ENCODE results near the gene ARHGAP6. TPM values are rescaled to one million over a fixed set of nuclear protein-coding genes. Genes with fewer than 3 reads are reported as not detected.

The ARHGAP6 gene
- total and polyA plus RNA-seq, 9 donors: 14.1 to 32.9 (median 20.3) TPM

DNA sequence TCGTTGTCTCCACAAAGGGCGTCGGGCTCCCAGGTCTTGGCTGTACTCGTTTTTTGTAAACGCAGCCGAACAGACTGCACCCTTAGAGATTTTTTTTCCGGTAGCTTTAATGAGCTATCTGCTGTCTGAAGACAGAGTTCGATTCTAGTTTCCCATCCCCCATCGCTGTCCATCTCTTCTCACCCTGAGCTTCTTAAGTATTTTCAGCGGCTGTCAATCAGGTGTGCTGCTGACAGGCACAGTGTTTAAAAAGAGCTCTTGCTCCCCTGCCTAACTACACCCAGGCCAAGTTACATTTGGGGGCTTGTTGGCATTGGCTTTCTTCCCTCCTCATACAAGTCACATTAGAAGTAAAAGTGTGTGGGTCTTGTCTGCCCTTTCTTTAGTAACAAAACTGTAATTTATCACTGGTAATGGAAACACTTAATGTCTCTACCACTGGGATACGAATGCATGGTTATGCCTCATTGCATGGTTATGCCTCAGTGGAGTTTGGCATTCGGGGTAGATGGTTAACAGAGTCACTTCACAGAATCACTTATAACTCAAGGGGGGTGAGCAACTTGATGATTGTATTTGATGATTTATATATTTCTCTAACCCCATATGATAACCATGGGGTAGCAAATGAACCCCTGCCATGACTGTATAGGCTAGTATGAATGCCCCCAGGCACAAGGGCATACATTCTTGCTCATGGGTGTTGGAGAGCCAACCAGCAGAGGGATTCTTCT lies 1.4 kb upstream of the ARHGAP6 start:
- H3K27me3 ChIP-seq: no peaks in the 10 kb centered on the region
- intact Hi-C loops (cut with DNase I): no loop called here
- 42 to 57% (median 51%) methylated on average over 12 of the region's 12 CpGs for WGBS, 3 donors

DNA sequence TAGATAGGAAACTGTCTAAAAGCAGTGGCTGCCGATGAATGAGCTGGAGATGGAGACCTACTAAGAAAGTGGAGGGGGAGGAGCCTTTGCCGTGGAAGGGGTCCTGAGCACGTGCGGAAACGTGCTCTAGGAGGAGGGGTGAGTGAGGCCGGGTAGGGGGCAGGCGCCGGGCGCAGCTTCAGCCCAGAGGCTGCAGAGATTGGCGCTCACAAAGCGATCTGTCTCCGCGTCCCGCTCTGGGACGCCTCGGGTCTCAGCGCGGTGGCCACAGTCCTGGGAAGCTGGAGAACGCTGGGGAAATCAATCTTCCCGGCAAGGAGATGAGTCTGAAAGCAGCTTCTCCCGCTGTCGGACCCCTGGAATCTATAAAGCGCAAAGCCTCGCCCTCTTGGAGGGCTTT lies 444 bp upstream of the ARHGAP6 start:
- intact Hi-C loops (cut with DNase I): no loop called here
- Histone ChIP-seq H3K27ac (no peak overlapping the region), H3K4me1 (ENCODE audit: insufficient read depth) (no peaks in the 10 kb centered on the region), H3K36me3 (no peaks in the 10 kb centered on the region), H3K4me3 (peak overlapping the region; percentile 43), H3K9me3 (no peaks in the 10 kb centered on the region), H3K27me3 (no peaks in the 10 kb centered on the region)
- peak; percentile 14 to 36 (median 25) for DNase-seq
- TF ChIP-seq, protein P1, sequence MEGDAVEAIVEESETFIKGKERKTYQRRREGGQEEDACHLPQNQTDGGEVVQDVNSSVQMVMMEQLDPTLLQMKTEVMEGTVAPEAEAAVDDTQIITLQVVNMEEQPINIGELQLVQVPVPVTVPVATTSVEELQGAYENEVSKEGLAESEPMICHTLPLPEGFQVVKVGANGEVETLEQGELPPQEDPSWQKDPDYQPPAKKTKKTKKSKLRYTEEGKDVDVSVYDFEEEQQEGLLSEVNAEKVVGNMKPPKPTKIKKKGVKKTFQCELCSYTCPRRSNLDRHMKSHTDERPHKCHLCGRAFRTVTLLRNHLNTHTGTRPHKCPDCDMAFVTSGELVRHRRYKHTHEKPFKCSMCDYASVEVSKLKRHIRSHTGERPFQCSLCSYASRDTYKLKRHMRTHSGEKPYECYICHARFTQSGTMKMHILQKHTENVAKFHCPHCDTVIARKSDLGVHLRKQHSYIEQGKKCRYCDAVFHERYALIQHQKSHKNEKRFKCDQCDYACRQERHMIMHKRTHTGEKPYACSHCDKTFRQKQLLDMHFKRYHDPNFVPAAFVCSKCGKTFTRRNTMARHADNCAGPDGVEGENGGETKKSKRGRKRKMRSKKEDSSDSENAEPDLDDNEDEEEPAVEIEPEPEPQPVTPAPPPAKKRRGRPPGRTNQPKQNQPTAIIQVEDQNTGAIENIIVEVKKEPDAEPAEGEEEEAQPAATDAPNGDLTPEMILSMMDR (IDR thresholded peaks at IDR 0.05): no peak
- no peak for TF ChIP-seq EP300 (IDR thresholded peaks at IDR 0.05)
- TF ChIP-seq POLR2A (IDR thresholded peaks at IDR 0.05): no peak
- WGBS, 3 donors: 20 to 22% (median 21%) methylated on average over 24 of the region's 24 CpGs

More for the DNA sequence above, 1.4 kb upstream of the ARHGAP6 start:
- H3K4me1 ChIP-seq (ENCODE audit: insufficient read depth): no peaks in the 10 kb centered on the region
- no peaks in the 10 kb centered on the region for H3K36me3 ChIP-seq
- DNase-seq: no peak
- H3K27ac ChIP-seq: no peak overlapping the region
- H3K4me3 ChIP-seq: no peak overlapping the region
- H3K9me3 ChIP-seq: no peaks in the 10 kb centered on the region
- TF ChIP-seq EP300 (IDR thresholded peaks at IDR 0.05) (no peak), POLR2A (IDR thresholded peaks at IDR 0.05) (no peak)
- TF ChIP-seq, protein P1 (IDR thresholded peaks at IDR 0.05): no peak

DNA sequence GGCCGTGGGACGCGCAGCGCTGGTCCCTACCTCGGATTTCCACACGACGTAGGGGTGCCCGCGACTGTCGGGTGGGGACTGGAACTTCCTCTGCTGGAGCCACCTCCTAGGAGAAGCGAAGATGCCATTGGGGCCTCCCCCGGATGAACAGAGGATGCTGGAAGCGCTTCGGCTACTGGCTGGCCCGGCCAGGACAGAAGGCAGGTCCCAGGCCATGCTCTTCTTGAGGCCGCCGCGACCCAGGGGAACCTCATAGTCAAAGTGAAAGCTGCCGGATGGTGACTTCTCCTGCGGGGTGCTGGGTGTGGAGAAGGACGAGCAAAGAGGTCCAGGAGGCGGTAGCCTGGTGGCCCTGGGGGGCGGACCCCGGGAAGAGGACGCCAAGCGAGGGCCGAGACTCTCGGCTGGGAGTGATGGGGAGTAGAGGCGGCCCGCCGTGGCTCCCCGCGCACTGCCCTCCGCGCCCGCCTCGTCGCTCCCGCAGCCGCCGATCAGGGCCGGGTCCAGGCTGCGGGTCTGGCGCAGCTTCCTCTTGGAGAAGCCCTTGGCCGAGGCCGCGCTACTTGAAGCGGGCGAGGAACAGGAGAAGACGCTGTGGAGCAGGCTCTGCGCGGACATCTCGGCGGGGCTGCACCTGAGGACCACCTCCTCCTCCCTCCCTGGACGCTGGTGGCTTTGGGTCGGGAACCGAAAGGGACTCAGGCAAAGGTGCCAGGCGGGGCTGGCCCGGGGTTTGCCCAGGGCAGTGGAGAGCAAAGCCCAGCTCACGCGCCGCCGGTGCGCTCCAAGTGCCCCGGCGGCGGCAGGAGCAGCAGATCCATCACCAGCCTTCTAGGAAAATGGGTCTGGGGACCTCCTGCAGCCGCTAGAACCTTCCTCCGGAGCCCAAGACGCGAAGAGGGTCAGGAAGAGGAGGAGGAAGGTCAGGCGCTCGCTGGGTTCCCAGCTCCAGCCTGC lies 1.2 kb downstream of the ARHGAP6 start:
- peak overlapping the region; percentile 48 to 74 for H3K27ac ChIP-seq
- H3K27me3 ChIP-seq: no peaks in the 10 kb centered on the region
- TF ChIP-seq POLR2A (IDR thresholded peaks at IDR 0.05): no peak
- no peak for TF ChIP-seq EP300 (IDR thresholded peaks at IDR 0.05)
- TF ChIP-seq, protein P1 (IDR thresholded peaks at IDR 0.05): no peak
- 31 to 46% (median 32%) methylated on average over 73 of the region's 73 CpGs for WGBS, 3 donors
- peak overlapping the region; percentile 43 for H3K4me3 ChIP-seq
- DNase-seq: peak; percentile 12 to 44 (median 27)
- no peaks in the 10 kb centered on the region for H3K4me1 ChIP-seq (ENCODE audit: insufficient read depth)
- intact Hi-C loops (cut with DNase I): no loop called here
- H3K9me3 ChIP-seq: no peaks in the 10 kb centered on the region
- H3K36me3 ChIP-seq: no peaks in the 10 kb centered on the region

DNA sequence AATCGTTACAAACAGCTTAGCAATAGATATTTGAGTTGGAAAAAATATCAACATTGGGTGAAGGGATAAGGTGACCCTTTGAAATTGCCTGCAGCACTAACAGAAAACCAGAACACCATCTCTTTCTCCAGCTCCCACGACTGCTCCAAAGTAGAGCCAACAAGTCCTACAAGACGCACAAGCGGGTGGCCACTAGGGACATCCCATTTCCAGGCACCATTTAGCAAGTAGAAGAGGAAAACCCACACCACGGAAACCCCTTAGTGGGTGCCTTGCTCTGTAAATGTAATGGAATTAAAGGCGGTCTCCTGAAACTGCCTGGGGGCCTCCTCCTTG lies 1.9 kb downstream of the ARHGAP6 start:
- Histone ChIP-seq H3K27ac (no peak overlapping the region), H3K9me3 (no peaks in the 10 kb centered on the region), H3K36me3 (no peaks in the 10 kb centered on the region), H3K4me3 (peak overlapping the region; percentile 43), H3K27me3 (no peaks in the 10 kb centered on the region), H3K4me1 (ENCODE audit: insufficient read depth) (no peaks in the 10 kb centered on the region)
- WGBS, 3 donors: 42 to 45% (median 44%) methylated on average over 6 of the region's 6 CpGs
- intact Hi-C loops (cut with DNase I): no loop called here
- TF ChIP-seq POLR2A (IDR thresholded peaks at IDR 0.05) (no peak), EP300 (IDR thresholded peaks at IDR 0.05) (no peak)
- TF ChIP-seq, protein P1 (IDR thresholded peaks at IDR 0.05): no peak
- DNase-seq: peak in 1 of 5 donors; percentile 14

All from ovary (tissue), 9 donors.